Activated naive CD4-positive, alpha-beta T cell treated with anti-CD3 and anti-CD28 coated beads, Interleukin-2, amount 50 U/mL, for 16 hours (primary cell): ENCODE measurements around the gene C6orf132.

Source experiments
- DNase-seq: peaks from one replicate; pipeline ENCODE4 v3.0.0-alpha.2; 2020

Gene C6orf132

DNA sequence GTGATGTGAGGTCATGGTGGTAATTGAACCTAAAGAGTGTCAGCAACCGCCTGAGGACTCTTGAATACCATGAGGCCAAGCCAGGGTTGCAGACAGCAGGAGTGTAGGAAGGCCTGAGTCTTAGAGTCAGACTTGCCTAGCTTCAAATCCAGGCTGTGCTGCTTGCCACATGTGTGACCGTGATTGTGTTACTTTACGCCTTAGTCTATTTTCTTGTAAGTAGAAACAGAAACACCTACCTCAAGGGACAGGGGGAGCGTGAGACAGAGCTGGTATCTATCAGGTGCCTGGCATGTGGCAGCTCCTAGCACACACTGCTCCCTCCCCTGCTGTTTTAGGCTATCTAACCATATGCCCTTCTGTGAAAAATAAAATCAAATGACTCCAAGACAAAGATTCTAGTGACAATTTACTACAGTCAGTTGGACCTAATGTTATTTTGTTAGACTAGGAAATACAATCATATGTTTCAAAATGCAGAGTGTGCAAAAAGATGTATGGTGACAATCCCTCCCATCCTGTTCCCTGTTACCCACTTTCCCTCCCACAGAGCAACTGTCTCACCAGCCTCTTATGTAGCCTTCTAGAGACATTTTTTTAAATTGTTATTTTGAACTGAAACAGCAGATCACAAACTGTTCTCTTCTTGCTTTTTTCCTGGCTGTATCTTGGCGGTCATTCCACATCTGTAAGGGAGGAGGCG, 70.4 kb downstream of the C6orf132 start:
- no peak for DNase-seq

DNA sequence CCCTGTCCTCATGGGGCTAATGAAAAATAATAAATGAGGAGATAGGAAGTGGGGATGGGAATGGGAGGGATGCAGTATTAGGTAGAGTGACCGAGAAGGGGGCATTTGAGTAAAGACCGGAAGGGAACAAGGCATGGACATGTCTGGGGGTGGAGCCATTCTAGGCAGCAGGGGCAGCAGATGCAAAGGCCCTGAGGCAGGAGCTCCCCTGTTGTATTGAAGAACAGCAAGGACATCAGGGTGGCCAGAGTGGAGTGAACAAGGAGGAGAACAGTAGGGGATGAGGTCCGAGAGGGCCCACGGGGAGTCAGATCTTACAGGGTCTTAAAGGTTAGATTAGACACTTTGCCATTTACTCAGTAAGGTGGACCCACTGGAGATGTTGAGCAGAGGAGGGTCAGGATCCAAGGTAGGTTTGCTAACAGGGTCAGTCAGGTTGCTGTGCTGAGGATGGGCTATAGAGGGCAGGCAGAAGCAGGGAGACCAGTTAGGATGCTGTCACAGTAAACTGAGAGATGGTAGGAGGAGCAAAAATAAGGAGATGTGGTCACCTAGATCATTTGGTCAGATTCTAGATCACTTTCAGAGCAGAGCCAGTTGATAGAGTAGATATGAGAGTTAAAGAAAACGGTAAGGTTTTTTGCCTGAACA, 73.4 kb downstream of the C6orf132 start:
- DNase-seq = no peak

GRCh38 chr6:42068173-42068572, 74.2 kb downstream of the C6orf132 start:
- DNase-seq = no peak

GRCh38 chr6:42066156-42066675, 76.2 kb downstream of the C6orf132 start:
- DNase-seq = no peak

- DNase-seq = no peak
Measured at GRCh38 chr6:42059743-42060142, 82.7 kb downstream of the C6orf132 start.

DNA sequence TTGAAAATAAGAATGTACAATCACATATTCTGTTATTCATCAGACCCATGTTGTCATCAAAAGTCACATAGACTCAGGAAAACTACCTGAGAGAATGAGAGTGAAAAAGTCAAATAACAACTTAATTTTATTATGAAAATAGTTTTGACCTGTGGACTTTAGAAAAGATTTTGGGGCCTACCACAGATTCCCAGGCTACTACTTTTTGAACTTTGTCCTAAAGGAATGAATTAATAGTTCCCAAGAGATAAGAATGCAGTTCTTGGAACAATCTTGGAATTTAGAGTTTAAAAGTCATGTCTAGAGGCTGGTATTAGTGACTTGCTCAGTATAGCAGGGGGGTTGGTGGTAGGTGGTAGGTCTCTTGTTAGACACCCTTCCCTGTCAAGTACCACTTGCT, 88.8 kb downstream of the C6orf132 start:
- DNase-seq = no peak

DNA sequence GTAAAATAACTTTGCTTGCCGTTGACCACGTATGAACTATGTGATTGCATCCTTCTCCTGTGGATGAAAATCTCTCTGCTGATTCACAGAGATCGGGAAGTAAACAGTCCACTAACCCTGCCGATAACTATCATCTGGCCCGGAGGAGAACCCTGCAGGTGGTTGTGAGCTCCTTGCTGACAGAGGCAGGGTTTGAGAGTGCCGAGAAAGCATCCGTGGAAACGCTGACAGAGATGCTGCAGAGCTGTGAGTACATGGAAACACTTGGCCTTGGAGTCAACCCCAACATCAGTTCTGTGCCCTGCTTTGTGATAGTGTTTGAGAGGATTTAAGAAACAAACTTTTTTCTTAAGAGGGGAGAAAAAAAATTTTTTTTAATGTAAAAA, 91.2 kb downstream of the C6orf132 start:
- DNase-seq = no peak
